ENCODE results near the gene CCND2.

The CCND2 gene

DNA sequence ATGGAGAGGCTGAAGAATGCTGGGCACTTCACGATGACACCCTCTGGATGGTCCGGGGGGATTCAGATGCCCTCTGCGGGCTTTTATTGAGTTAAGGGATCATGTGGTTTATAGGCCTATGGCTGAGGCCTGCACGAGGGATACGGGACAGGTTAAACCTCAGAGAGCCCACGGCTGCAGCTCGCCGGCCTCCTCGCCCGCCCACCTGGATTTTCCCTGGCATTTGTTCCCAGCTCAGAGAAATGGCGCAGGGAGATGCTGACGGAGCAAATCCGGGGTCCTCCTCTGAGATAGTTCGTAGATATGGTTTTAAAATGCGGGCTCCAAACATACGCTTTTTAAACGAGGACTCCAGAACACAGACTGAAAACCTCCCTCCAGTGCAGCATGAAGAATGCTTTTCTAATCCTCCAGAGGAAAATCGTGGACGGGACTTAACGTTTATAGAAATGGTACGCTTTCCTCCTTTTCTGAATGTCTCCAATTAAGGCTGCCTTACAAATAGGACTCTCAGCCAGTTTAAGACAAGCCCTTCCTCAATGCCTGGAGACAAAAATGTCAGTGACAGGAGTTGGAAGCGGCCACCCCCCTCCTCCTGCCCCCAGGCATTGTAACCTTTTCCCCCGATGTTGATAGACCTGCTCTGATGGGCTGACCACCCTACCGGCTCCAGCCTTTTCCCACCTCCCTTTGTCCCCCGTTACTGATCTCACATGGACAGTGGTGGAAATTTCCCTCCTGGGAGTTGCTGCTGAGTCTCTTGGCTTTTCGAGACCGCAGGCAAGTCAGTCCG, 16.6 kb downstream of the CCND2 start:
- no peak for DNase-seq (ENCODE audit: low read depth)

GRCh38 chr12:4292341-4293073, 18.9 kb downstream of the CCND2 start:
- no peak for DNase-seq (ENCODE audit: low read depth)

GRCh38 chr12:4293299-4293965, 19.9 kb downstream of the CCND2 start:
- DNase-seq (ENCODE audit: low read depth), result no peak

GRCh38 chr12:4293966-4294505, 20.5 kb downstream of the CCND2 start:
- DNase-seq (ENCODE audit: low read depth), result no peak

- DNase-seq (ENCODE audit: low read depth), result no peak
Measured at GRCh38 chr12:4296751-4297150, 23.2 kb downstream of the CCND2 start.

DNA sequence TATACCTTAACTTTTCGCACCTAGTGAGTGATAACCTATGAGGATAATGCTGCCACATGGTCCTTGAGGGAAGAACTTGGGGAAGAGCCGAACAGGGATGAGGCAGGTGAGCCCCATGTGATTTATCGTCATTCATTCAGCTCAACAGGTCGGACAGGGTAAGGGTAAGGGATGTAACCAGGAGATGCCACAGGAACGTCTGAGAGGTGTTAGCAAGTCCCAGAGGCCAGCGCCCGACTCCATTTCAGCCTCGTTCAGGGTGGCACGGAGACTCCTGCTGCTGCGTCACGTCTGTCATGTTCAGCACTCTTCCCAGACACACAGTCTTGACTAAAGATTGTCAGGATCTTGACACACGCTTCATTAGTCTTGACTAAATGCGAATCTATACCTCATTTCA, 24.1 kb downstream of the CCND2 start:
- no peak for DNase-seq (ENCODE audit: low read depth)

GRCh38 chr12:4300883-4301282, 27.3 kb downstream of the CCND2 start:
- no peak for DNase-seq (ENCODE audit: low read depth)

DNA sequence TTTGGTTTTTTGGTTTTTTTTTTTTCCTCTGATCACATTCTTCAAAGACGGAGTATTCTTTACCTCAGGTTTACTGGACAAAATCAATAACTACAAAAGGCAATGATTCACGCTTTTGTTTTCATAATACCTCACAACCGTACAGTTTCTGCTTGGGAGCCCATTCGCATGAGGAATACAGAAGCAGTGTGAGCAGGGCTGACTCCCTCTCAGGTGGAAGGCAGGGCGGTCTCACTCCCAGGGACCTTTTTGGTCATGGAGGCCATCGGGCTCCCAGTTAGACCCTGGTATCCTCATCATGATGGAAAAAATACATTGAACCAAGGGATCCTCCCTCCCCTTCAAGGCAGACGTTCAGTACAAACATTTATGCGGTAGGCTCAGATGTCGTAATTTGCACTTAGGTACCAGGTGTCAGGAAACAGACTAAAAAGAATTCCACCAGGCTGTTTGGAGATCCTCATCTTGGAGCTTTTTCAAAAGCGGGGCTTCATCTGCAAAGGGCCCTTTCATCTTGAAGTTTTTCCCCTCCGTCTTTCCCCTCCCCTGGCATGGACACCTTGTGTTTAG, 28.5 kb downstream of the CCND2 start:
- no peak for DNase-seq (ENCODE audit: low read depth)

DNA sequence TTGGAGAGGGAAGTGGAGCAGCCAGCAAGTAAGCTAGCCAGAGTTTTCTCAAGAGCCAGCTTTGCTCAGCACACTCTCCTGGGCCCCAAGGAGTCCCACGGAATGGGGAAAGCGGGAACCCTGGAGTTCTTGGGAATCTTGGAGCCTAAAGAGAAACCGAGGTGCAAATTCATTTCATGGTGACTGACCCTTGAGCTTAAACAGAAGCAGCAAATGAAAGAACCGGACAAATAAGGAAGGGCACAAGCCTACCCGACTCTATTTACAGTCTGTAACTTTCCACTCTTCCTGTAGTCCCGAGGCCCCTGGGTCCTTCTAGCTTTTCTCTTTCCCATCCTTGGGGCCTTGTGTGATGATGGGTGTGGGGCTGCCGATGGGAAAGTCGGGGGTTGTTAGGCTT, 29.3 kb downstream of the CCND2 start:
- DNase-seq (ENCODE audit: low read depth), result no peak

- DNase-seq (ENCODE audit: low read depth), result no peak
Measured at GRCh38 chr12:4303750-4304149, 30.2 kb downstream of the CCND2 start.

DNA sequence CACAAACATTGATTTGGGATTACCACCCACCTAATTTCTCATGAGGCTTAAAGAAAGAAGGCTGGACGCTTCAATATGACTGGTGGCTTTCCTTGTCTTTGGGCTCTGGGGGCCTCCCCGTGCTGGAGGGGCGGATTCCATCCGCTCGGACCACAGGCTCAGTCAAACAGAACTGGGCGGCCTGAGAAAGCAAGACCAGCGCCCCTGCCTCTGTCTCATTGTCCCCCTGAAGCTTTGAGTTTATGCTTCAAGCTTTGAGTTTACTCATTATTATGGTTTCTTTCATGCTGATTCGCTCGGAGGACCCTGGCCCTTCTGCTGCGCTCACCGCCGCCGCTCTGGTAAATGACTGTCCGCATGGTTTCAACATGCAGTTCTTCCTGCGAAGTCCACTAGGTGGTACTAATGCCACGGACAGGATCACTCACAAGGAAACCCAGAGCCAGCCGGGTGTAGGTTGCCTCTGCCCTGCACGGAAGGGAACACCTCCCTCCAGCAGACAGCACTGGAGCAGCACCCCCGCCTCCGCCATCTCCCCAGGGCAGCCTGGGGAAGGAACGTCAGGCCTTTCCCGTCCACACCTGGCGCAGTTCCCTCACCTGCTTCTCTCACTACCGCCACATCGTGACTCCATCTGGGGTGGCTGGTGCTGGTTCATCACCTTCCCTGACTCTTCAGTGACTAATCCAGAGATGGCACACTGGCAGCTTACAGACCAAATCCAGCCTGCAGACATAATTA, 34.2 kb downstream of the CCND2 start:
- DNase-seq (ENCODE audit: low read depth), result peak; percentile 44

- DNase-seq (ENCODE audit: low read depth), result no peak
Measured at GRCh38 chr12:4308334-4308950, 34.9 kb downstream of the CCND2 start.

DNA sequence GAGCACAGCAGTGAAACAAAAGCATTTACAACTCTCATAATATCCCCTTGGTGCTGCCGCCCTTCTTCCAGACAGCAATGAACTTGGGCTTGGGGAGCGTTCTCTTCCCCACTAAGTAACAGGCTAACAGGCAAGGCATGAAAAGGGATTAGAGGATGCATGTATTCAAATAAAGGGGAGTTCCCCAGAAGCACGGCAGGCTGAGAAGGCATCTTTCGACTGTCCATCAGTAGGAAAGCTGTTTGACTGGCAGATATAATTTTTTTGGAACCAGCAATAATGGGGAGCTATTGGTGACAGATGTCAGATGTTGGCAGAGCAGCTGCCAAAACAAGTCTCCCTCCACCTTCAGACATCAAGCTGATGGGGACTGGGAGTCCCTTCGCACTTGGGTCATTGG, 38.2 kb downstream of the CCND2 start:
- DNase-seq (ENCODE audit: low read depth), result no peak

DNA sequence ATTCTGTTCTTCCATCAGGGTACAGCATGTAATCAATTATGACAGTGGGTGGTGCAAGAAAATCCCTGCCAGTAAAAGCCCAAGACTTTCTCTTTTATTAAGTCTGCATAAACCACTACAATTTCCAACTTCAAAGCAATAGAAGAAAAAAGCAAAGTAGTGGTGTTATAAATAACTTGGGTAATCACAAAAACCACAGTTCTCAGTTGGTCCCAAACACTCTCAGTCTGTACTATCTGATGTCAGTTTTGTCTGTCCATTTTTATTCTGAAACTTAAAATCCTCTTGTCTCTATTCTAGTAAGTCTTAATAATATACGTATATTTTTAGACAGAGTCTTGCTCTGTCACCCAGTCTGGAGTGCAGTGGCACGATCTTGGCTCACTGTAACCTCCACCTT, 38.7 kb downstream of the CCND2 start:
- DNase-seq (ENCODE audit: low read depth), result no peak

DNA sequence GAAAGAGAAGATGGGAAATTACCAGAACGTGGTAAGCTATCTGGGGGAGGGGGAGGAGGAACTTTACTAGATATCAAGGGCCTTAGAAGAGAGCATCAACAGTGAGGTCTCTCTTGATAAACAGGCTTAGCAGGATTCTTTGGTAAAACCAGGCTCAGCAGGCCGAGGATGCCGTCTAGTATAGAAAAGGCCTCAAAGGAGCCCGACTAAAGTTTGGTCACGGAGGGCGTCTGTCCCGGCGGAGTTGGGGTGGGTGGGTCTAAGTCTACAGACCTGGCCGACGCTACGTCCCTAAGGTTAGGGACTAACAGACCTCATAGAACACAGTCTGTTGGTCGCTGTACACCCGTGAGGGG, 46.9 kb downstream of the CCND2 start:
- peak; percentile 0 for DNase-seq (ENCODE audit: low read depth)

- peak; percentile 89 for DNase-seq (ENCODE audit: low read depth)
Measured at GRCh38 chr12:4320853-4321701, 47.5 kb downstream of the CCND2 start, which contains the start of gene TIGAR. TSS of gene TIGAR (plus strand) at chr12:4321213. CDS start at chr12:4321272, 59 bp downstream.

GRCh38 chr12:4322726-4323125, 49.2 kb downstream of the CCND2 start:
- DNase-seq (ENCODE audit: low read depth), result no peak
